Thyroid gland (tissue), 4 donors: Measurements from ENCODE around the gene GAPDHS.

Source experiments
- POLR2A ChIP-seq, 2 donors: fragments of 450-650 bp; IDR thresholded peaks; one replicate each; pipeline ENCODE4 v1.6.1; 2017; ENCODE audit warnings: antibody characterized with exemption in 2 of 2, mild to moderate bottlenecking in 2 of 2, moderate library complexity in 1 of 2
- TF ChIP-seq, protein P1 (sequence below), 6 experiments: fragments of 200-600 bp in 3 of 6; fragments of 450-650 bp in 3 of 6; sonication (generic) in 3 of 6; IDR thresholded peaks; one replicate each; pipeline ENCODE4 v1.5.1; 2016 to 2019; ENCODE audit warnings: antibody characterized with exemption in 6 of 6, mild to moderate bottlenecking in 2 of 6, inconsistent platforms in 1 of 6, moderate library complexity in 1 of 6

DNA sequence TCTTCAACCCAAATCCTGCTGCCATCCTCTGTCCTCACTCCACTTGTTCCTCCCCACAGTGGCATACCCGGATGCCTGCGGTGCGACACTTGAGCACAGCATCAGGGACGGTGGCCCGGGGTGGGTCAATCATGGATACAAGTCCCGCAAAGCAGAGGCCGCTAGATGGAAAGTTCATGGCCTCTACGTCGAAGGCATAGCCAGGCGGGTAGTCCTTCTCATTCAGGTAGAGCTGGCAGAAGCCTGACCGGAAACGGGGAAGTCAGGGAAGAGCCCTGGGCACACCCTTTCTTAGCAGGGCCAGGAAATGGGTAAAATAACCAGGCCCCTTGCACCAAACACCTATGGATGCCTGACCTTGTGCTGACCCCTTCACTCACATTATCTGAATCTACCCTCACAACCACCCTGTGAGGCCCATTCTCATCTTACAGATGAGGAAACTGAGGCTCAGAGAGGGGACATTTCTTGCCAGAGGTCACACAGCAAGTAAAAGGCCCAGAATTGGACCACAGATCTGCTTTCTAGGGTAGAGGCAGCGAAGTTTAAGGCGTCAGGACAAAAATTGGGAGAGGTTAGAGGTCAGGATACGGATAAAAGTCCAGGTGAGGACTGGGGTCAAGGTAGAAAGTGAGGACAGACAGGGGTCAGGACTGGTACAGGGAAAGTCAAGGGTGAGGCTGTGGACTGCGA lies 23.7 kb downstream of the GAPDHS start:
- TF ChIP-seq, protein P1, sequence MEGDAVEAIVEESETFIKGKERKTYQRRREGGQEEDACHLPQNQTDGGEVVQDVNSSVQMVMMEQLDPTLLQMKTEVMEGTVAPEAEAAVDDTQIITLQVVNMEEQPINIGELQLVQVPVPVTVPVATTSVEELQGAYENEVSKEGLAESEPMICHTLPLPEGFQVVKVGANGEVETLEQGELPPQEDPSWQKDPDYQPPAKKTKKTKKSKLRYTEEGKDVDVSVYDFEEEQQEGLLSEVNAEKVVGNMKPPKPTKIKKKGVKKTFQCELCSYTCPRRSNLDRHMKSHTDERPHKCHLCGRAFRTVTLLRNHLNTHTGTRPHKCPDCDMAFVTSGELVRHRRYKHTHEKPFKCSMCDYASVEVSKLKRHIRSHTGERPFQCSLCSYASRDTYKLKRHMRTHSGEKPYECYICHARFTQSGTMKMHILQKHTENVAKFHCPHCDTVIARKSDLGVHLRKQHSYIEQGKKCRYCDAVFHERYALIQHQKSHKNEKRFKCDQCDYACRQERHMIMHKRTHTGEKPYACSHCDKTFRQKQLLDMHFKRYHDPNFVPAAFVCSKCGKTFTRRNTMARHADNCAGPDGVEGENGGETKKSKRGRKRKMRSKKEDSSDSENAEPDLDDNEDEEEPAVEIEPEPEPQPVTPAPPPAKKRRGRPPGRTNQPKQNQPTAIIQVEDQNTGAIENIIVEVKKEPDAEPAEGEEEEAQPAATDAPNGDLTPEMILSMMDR (IDR thresholded peaks at IDR 0.05): no peak
- no peak for TF ChIP-seq POLR2A (IDR thresholded peaks at IDR 0.05)
